Measurements from ENCODE around the gene TCL1A. TPM values are rescaled to one million over a fixed set of nuclear protein-coding genes. Genes with fewer than 3 reads are reported as not detected.

The TCL1A gene
- total and polyA plus RNA-seq, 10 of the 15 experiments (the other 5 are each of a cell fraction or from before 2014, with no cell fraction given) = 5.9 to 283 (median 113) TPM

GRCh38 chr14:95741781-95742180 lies 27.9 kb upstream of the TCL1A start (continued):
- TF ChIP-seq SUPT20H (IDR thresholded peaks at IDR 0.05; ENCODE audit: borderline replicate concordance, control insufficient read depth, low read depth, low read length) (no peak), CEBPZ (IDR thresholded peaks at IDR 0.05; ENCODE audit: low read depth, low read length) (no peak), BMI1 (IDR thresholded peaks at IDR 0.05; ENCODE audit: borderline replicate concordance) (no peak), RAD21 (IDR thresholded peaks at IDR 0.05; ENCODE audit: insufficient read depth, low read depth, low read length) (no peak), CHD4 (IDR thresholded peaks at IDR 0.05) (no peak), SKIL (IDR thresholded peaks at IDR 0.05; ENCODE audit: low read depth, poor library complexity, severe bottlenecking) (no peak), TBL1XR1 (IDR thresholded peaks at IDR 0.05; ENCODE audit: low read depth, low read length) (no peak), ZNF217 (IDR thresholded peaks at IDR 0.05) (no peak), ZBTB11 (CRISPR knock-in tag; IDR thresholded peaks at IDR 0.05) (no peak)

Data from GM12878 (cell line).